HEK293 (cell line): ENCODE results near the gene VWA5B1.

Source experiments
- GFI1B ChIP-seq: fragments of 450-650 bp; formaldehyde crosslinking; IDR thresholded peaks from 2 replicates; pipeline ENCODE4 v1.5.1; 2016; ENCODE audit warnings: missing biosample characterization, missing genetic modification characterization
- HOXD13 ChIP-seq: sonication (generic); formaldehyde crosslinking; IDR thresholded peaks from 2 replicates; pipeline ENCODE4 v1.8.0; 2022; ENCODE audit warnings: missing genetic modification reagents, borderline replicate concordance
- KLF10 ChIP-seq: fragments of 450-650 bp; IDR thresholded peaks from 2 replicates; pipeline ENCODE4 v1.5.1; 2018; ENCODE audit warnings: missing biosample characterization, mild to moderate bottlenecking, missing genetic modification characterization
- PRDM1 ChIP-seq: fragments of 450-650 bp; formaldehyde crosslinking; IDR thresholded peaks from 2 replicates; pipeline ENCODE4; 2016; ENCODE audit warnings: missing biosample characterization, missing genetic modification characterization
- REPIN1 ChIP-seq: fragments of 450-650 bp; formaldehyde crosslinking; IDR thresholded peaks from 2 replicates; pipeline ENCODE4 v1.5.1; 2017; ENCODE audit warnings: missing biosample characterization, missing genetic modification characterization, low read depth
- ZBTB21 ChIP-seq: fragments of 450-650 bp; formaldehyde crosslinking; IDR thresholded peaks from 2 replicates; pipeline ENCODE4 v1.5.1; 2017; ENCODE audit warnings: missing biosample characterization, missing genetic modification characterization
- ZFP3 ChIP-seq: fragments of 450-650 bp; formaldehyde crosslinking; IDR thresholded peaks from 2 replicates; pipeline ENCODE4 v1.5.1; 2016; ENCODE audit warnings: low read depth, missing biosample characterization, missing genetic modification characterization
- ZNF223 ChIP-seq: fragments of 450-650 bp; formaldehyde crosslinking; IDR thresholded peaks from 2 replicates; pipeline ENCODE4 v1.5.1; 2016; ENCODE audit warnings: missing biosample characterization, missing genetic modification characterization
- ZNF510 ChIP-seq: fragments of 450-650 bp; formaldehyde crosslinking; IDR thresholded peaks from 2 replicates; pipeline ENCODE4 v1.5.1; 2018; ENCODE audit warnings: mild to moderate bottlenecking, missing genetic modification characterization, missing biosample characterization; ENCODE audit not compliant: insufficient replicate concordance
- ZSCAN23 ChIP-seq: fragments of 450-650 bp; formaldehyde crosslinking; IDR thresholded peaks from 2 replicates; pipeline ENCODE4 v1.5.1; 2016; ENCODE audit warnings: missing biosample characterization, missing genetic modification characterization
- ZXDB ChIP-seq: fragments of 450-650 bp; formaldehyde crosslinking; IDR thresholded peaks from 2 replicates; pipeline ENCODE4 v1.5.1; 2016; ENCODE audit warnings: missing biosample characterization, missing genetic modification characterization
- TF ChIP-seq, protein P1 (sequence below): fragments of 450-650 bp; formaldehyde crosslinking; IDR thresholded peaks from 2 replicates; pipeline ENCODE4 v1.5.1; 2016; ENCODE audit warnings: missing biosample characterization, missing genetic modification characterization
- TF ChIP-seq, protein P2 (sequence below): fragments of 450-650 bp; formaldehyde crosslinking; IDR thresholded peaks from 2 replicates; pipeline ENCODE4 v1.5.1; 2016; ENCODE audit warnings: missing biosample characterization, missing genetic modification characterization
- TF ChIP-seq, protein P3 (sequence below): fragments of 450-650 bp; formaldehyde crosslinking; IDR thresholded peaks from 2 replicates; pipeline ENCODE4 v1.5.1; 2016; ENCODE audit warnings: missing biosample characterization, missing genetic modification characterization

DNA sequence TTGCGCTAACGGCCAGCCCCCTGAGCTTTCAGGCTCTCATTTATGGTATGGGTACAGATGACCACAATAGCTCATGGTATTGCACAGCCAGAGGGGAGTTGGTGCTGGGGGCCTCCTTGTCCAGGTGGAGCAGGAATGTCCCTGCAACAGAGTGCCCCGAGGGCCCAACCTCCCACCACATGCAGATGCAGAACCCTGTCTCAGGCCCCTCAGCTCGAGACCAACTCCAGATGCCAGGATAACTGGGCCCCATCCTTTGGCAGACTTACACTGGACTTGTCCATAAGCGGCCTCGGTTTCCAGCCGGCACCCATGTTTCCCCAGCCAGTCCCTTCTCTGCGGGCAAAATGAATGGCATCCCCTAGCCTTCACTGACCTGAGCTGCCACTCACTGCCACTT, 67.1 kb downstream of the VWA5B1 start:
- TF ChIP-seq, protein P1, sequence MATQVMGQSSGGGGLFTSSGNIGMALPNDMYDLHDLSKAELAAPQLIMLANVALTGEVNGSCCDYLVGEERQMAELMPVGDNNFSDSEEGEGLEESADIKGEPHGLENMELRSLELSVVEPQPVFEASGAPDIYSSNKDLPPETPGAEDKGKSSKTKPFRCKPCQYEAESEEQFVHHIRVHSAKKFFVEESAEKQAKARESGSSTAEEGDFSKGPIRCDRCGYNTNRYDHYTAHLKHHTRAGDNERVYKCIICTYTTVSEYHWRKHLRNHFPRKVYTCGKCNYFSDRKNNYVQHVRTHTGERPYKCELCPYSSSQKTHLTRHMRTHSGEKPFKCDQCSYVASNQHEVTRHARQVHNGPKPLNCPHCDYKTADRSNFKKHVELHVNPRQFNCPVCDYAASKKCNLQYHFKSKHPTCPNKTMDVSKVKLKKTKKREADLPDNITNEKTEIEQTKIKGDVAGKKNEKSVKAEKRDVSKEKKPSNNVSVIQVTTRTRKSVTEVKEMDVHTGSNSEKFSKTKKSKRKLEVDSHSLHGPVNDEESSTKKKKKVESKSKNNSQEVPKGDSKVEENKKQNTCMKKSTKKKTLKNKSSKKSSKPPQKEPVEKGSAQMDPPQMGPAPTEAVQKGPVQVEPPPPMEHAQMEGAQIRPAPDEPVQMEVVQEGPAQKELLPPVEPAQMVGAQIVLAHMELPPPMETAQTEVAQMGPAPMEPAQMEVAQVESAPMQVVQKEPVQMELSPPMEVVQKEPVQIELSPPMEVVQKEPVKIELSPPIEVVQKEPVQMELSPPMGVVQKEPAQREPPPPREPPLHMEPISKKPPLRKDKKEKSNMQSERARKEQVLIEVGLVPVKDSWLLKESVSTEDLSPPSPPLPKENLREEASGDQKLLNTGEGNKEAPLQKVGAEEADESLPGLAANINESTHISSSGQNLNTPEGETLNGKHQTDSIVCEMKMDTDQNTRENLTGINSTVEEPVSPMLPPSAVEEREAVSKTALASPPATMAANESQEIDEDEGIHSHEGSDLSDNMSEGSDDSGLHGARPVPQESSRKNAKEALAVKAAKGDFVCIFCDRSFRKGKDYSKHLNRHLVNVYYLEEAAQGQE (tag by site-specific recombination) = no peak
- TF ChIP-seq, protein P2, sequence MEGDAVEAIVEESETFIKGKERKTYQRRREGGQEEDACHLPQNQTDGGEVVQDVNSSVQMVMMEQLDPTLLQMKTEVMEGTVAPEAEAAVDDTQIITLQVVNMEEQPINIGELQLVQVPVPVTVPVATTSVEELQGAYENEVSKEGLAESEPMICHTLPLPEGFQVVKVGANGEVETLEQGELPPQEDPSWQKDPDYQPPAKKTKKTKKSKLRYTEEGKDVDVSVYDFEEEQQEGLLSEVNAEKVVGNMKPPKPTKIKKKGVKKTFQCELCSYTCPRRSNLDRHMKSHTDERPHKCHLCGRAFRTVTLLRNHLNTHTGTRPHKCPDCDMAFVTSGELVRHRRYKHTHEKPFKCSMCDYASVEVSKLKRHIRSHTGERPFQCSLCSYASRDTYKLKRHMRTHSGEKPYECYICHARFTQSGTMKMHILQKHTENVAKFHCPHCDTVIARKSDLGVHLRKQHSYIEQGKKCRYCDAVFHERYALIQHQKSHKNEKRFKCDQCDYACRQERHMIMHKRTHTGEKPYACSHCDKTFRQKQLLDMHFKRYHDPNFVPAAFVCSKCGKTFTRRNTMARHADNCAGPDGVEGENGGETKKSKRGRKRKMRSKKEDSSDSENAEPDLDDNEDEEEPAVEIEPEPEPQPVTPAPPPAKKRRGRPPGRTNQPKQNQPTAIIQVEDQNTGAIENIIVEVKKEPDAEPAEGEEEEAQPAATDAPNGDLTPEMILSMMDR (tag by site-specific recombination) = no peak
- TF ChIP-seq HOXD13 (CRISPR knock-in tag) (no peak), ZFP3 (tag by site-specific recombination) (no peak), ZXDB (no peak), ZSCAN23 (no peak), KLF10 (tag by site-specific recombination) (no peak), GFI1B (tag by site-specific recombination) (no peak), ZBTB21 (no peak), ZNF223 (tag by site-specific recombination) (no peak), ZNF510 (tag by site-specific recombination) (no peak), REPIN1 (tag by site-specific recombination) (no peak), PRDM1 (tag by site-specific recombination) (no peak)
- TF ChIP-seq, protein P3, sequence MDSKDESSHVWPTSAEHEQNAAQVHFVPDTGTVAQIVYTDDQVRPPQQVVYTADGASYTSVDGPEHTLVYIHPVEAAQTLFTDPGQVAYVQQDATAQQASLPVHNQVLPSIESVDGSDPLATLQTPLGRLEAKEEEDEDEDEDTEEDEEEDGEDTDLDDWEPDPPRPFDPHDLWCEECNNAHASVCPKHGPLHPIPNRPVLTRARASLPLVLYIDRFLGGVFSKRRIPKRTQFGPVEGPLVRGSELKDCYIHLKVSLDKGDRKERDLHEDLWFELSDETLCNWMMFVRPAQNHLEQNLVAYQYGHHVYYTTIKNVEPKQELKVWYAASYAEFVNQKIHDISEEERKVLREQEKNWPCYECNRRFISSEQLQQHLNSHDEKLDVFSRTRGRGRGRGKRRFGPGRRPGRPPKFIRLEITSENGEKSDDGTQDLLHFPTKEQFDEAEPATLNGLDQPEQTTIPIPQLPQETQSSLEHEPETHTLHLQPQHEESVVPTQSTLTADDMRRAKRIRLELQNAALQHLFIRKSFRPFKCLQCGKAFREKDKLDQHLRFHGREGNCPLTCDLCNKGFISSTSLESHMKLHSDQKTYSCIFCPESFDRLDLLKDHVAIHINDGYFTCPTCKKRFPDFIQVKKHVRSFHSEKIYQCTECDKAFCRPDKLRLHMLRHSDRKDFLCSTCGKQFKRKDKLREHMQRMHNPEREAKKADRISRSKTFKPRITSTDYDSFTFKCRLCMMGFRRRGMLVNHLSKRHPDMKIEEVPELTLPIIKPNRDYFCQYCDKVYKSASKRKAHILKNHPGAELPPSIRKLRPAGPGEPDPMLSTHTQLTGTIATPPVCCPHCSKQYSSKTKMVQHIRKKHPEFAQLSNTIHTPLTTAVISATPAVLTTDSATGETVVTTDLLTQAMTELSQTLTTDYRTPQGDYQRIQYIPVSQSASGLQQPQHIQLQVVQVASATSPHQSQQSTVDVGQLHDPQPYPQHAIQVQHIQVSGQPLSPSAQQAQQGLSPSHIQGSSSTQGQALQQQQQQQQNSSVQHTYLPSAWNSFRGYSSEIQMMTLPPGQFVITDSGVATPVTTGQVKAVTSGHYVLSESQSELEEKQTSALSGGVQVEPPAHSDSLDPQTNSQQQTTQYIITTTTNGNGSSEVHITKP (tag by site-specific recombination) = no peak
